HL-60 (cell line): ENCODE results near the gene CNTNAP5.

Experiments
- CTCF ChIP-seq: IDR thresholded peaks from one replicate; pipeline ENCODE4 v1.5.1; 2011; ENCODE audit warnings: low read length, control low read depth, inconsistent platforms; ENCODE audit not compliant: insufficient read depth
- POLR2AphosphoS5 ChIP-seq: IDR thresholded peaks from 2 replicates; pipeline ENCODE4 v1.6.1; 2012; ENCODE audit warnings: low read depth
- REST ChIP-seq: IDR thresholded peaks from 2 replicates; pipeline ENCODE4 v1.6.1; 2012; ENCODE audit warnings: low read depth; ENCODE audit not compliant: insufficient replicate concordance
- SPI1 ChIP-seq: IDR thresholded peaks from 2 replicates; pipeline ENCODE4 v1.6.1; 2012; ENCODE audit warnings: low read depth, mild to moderate bottlenecking, borderline replicate concordance

GRCh38 chr2:124027182-124027581, 2.1 kb downstream of the CNTNAP5 start:
- peak; percentile 38 for TF ChIP-seq CTCF
- no peak for TF ChIP-seq POLR2AphosphoS5
- TF ChIP-seq REST = peak; percentile 32
- no peak for TF ChIP-seq SPI1
